Measurements from ENCODE around the gene YIPF5.

DNA sequence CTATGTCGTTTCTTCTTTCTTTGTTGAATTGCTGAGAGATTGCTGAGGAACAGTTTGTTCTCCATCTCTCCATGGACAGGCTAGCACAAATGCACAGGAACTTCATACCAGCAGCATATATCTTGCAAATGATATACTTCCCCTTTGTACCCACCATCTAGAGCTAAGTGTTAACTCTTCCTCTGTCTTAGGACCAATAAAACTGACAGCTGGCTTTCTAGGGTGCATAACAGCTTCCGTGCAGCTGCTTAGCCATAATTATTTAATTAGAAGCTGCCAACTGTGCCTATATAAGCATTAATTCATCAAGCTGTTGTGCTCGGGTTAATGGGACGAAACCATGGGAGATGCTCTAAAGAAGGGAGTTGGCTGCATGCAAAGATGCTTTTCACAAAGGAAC is 38.9 kb upstream of the YIPF5 start:
- TF ChIP-seq TAF1 (IDR thresholded peaks at IDR 0.05; ENCODE audit: borderline replicate concordance, low read depth, low read length) (no peak), POLR2A (IDR thresholded peaks at IDR 0.05; ENCODE audit: low read depth, low read length) (no peak)
